Measurements from ENCODE around the gene DGKG.

DNA sequence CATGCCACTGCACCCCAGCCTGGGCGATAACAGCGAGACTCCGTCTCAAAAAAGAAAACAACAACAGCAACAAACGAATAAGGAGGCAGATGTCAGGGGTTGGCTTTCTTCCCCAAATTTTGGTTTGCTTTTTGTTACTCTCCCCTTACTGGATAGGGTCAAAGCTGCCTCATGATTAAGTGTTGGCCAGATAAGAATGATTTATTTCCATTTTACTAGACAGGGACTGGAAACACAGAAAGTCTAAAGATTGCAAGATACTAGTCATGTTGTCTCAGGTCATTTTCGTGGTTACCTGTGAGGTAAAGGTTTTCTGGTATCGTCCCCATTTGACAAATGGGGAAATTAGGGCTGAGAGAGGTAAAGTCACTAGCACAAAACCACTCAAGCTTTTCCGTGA is 234.6 kb downstream of the DGKG start:
- TF ChIP-seq CTCF (IDR thresholded peaks at IDR 0.05) (no peak), EP300 (IDR thresholded peaks at IDR 0.05) (no peak), EHMT2 (IDR thresholded peaks at IDR 0.05; ENCODE audit: low read depth) (no peak), CBX8 (IDR thresholded peaks at IDR 0.05) (no peak)
- TF ChIP-seq, protein P1, sequence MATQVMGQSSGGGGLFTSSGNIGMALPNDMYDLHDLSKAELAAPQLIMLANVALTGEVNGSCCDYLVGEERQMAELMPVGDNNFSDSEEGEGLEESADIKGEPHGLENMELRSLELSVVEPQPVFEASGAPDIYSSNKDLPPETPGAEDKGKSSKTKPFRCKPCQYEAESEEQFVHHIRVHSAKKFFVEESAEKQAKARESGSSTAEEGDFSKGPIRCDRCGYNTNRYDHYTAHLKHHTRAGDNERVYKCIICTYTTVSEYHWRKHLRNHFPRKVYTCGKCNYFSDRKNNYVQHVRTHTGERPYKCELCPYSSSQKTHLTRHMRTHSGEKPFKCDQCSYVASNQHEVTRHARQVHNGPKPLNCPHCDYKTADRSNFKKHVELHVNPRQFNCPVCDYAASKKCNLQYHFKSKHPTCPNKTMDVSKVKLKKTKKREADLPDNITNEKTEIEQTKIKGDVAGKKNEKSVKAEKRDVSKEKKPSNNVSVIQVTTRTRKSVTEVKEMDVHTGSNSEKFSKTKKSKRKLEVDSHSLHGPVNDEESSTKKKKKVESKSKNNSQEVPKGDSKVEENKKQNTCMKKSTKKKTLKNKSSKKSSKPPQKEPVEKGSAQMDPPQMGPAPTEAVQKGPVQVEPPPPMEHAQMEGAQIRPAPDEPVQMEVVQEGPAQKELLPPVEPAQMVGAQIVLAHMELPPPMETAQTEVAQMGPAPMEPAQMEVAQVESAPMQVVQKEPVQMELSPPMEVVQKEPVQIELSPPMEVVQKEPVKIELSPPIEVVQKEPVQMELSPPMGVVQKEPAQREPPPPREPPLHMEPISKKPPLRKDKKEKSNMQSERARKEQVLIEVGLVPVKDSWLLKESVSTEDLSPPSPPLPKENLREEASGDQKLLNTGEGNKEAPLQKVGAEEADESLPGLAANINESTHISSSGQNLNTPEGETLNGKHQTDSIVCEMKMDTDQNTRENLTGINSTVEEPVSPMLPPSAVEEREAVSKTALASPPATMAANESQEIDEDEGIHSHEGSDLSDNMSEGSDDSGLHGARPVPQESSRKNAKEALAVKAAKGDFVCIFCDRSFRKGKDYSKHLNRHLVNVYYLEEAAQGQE (IDR thresholded peaks at IDR 0.05), result no peak

Measured in A549 (cell line).